RPMI8226 (cell line): ENCODE measurements around the gene ACBD6.
A peak's percentile ranks its signal among the peaks of the same experiment; 100 is the strongest.
"Not testable (repeated sequence)": the region's sequence is repeated elsewhere in the genome, so short reads cannot be mapped to it uniquely, and the experiment has no call there.

Experiments
- DNase-seq: peaks from one replicate; pipeline ENCODE4 v3.0.0-alpha.2; 2015

The ACBD6 gene, protein sequence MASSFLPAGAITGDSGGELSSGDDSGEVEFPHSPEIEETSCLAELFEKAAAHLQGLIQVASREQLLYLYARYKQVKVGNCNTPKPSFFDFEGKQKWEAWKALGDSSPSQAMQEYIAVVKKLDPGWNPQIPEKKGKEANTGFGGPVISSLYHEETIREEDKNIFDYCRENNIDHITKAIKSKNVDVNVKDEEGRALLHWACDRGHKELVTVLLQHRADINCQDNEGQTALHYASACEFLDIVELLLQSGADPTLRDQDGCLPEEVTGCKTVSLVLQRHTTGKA

DNA sequence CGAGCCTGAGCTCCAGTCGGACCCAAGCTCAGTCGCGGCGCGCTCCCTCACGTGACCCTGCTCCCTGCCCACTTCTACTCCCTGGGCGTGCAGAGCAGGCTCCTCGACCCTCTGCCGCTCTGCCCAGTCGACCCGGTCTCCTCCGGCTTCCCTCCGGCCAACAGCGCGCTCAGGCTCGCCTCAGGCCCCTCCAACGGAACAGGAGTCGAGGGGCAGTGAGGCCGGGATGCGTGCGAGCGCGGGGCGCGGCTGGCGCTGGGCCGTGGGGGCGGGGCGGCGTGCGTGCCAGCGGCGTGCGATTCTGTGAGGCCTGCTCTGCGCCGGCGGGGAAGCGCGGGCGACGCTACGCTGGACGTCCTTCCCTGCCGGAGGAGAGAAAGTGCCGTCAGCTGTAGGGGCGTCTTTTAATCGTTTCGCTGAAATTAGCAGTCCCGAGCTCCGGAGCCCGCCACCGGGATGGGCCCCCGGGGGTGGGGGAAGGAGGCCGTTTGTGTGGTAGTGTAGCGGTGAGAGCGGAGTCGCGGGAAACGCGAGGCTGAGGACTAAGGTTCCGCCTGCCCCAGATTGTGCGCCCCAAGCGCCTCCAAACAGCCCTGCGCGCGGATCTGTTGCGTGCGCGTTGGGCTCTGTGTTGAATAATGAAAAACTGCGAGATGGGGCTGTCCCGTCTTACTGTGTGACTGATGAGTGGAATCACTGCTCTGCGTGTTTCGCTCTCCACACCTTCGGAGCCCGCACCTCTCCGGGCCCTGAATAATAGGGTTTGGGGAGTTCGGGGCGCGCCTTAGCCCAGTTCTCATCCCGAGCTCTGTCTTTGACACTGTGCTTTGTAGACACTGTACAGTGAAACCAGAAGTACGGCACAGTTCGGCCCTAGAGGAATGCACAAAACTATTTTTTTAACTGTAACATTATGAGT, at the start of gene ACBD6:
Gene ACBD6, minus strand, starts transcription at position 217 of the 919 bp plus-strand sequence. CDS start 311 bp downstream, outside the sequence.
- DNase-seq = peak; percentile 95

DNA sequence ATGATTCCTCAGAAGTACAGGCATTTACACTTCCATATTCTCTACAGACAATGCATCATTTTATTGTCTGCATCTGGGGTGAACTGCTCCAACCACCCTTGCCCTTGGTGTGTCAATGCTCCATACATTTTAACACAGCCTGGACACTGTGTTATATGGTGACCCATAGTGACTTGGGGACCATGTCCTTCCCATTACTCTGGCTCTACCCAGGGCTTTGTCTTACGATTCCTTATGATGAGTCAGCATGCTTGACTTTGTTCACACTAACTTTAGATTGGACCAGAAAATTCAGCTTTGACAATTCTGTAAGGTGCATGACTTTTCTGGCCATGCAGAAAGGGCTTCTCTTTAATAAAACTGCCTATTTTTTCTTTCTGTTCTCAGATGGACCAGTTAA, 49.6 kb upstream of the ACBD6 start:
- no peak for DNase-seq

DNA sequence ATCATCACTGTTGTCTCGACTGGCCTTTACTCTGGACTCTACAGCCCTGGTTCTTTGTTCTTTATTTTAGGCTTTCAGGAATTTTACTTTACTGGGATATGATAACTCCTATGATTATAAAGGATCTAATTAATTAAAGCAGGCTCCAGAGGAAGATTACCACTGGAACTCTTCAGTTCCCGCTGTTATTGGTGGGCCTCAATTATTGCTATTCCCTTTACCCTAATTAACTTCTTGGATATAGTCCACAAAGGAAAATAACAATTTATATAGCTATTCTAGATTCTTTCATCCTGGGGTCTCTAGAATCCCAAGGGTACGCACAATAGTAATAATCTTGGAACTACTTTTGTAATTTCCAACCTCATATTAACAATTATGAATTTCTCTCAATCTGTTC, 47.9 kb upstream of the ACBD6 start:
- no peak for DNase-seq

DNA sequence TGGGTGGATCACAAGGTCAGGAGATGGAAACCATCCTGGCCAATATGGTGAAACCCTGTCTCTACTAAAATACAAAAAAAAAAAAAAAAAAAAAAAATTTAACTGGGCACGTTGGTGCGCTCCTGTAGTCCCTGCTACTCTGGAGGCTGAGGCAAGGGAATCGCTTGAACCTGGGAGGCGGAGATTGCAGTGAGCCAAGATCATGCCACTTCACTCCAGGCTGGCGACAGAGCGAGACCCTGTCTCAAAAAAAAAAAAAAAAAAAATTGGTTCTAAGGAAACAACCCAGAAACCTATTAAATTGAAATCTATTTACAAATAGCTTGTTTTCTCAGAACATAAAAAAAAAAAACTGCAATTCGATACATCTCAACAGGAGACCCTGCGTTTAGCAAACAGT, 47.4 kb upstream of the ACBD6 start:
- not testable (repeated sequence) for DNase-seq

DNA sequence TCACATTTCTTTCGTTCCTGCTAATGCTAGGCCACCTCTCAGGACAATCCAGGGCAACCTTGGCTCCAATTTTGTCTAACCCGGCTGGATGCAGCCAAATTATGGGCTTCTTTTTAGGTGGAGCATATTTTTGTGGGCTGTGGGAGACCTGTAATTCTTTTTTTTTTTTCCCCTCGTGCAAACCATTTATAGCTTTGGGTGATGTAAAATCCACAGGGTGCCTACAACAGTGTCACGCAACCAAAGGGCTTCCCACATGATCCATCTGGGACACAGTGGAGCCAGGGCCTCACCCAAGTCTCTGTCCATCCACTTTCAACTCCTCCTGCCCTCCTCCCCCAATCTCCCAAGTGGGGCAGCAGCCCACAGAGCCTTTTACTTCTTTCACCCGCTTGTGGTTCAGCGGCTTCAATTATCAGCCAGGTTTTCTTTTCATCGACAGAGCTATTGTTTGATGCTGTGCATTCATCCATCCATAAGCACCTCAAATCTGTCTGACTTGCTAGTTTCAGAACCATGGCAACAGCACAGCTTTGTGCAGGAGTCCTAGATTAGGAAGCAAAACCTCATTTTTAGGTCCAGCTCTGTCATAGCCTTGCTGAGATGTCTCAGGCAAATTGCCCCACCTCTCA, 46.4 kb upstream of the ACBD6 start:
- DNase-seq = no peak

DNA sequence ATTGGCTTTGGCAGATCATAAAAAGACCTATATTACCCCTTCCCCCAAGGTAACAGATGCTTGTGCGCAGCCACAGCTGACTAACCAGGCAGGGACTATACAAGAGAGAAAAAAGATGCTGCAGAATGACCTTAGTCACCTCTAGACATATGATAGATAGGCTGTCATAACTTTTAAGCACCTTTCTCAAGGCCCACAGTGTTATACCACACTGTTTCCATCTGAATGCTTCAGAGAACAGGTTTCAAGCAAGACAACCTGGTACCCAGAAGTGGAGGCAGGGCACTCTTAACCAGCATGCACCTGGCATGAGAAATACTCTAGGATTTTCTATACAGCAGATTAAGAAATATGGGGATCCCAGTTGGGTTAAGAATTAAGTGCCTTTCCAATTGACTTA, 43.6 kb upstream of the ACBD6 start:
- DNase-seq = no peak

DNA sequence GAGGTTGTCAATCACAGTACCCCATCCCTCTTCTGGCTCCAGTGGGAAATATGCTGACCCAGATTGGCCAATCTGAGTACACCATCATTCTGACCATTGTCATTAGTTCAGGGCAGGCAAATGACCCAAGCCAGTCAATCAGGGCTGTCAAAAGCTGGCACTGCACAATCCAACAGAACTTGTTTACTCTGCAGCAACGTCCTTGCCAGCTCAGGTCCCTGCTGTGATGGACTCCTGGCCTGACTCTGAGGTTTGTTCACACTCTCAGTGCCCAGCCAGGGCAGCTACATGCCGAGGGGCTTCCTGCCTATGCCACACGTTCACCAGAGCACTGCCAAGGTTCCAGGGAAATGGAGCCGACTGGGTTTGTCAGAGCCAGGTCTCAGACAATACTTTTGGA, 41.7 kb upstream of the ACBD6 start:
- no peak for DNase-seq

DNA sequence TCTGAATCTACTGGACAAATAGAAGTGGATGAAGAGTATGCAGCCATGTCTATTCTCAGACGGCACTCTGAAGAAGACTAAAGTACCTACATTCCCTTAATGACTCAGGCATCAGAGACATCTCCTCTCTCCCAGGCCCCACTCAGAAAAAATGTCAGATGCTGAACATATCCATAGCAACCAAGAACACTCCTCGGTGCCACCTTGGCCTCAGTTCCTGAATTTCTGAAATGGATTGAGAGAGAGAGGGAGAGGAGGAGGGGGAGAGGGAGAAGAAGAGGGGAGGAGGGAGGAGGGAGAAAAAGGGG, 40.4 kb upstream of the ACBD6 start:
- no peak for DNase-seq

DNA sequence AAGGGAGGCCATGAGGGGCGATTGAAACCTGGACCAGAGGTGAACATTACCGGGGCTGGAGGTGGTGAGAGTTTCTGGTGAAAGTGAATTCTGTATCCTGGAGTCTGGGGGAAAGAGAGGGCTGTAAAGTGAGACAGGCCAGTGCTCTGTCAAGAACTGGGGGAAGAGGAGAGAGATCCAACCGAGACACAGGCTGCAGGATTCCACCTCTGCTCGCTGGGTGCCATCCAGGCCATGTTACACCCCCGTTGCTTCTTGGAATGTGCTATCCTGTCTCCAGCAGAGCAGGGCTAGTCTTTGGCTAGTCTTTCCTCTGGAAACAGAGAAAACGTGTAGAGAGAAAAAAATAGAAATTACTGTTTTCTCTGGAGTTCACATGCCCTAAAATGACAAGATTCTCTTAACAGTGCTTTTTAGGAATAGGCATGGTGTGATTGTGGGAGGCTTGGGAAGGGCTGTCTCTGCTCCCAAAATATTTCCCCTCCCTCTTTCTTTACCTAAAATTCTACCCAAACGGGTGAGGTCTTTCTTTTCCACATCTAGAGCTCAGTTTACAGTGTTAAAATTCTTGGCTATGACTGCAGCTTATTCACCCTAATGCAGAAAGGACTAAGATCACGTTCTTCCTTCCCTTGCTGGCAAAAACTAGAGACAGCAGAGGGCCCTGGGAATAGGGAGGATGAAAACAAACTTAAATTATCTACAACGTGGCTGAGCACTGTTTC, 39.9 kb upstream of the ACBD6 start:
- DNase-seq = no peak

DNA sequence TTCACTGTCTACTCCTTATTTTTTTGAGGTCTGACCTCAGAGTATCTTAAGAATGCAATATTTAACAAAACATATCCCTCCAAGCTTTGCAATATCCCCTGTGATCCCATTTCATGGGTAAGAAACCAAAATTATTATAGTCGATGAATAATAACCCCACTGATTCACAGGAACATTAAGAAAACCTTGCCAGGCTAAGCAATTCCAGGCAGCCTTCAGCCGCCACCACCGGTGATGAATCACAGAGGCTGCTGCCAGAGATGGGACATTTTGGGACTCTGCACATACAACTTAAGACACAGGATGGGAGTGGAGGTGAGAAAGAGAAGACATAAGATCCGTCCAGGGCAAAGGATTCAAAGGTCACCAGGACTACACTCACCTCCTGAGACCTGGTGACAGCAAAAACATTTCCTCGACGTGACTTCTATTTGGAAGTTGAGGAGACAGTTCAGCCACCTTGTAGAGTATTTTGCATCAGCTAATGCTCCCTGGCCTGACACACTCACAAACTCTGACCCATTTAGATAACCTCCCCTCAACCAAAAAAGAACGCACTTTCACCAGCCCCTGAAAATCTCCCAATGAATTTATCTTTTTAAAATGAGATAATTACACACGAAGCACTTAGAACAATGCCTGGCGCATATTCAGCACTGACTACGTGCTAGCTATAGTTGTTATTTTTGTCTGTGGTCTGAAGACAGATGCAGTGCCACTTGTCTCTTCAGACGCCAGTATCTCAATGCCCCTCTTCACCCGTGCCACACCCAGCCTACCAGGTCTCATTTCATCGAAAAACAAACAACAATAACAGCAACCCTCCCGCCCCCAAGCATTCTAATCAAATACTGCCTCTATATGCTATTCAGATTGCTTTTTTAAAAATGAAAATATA, 38.6 kb upstream of the ACBD6 start:
- no peak for DNase-seq

DNA sequence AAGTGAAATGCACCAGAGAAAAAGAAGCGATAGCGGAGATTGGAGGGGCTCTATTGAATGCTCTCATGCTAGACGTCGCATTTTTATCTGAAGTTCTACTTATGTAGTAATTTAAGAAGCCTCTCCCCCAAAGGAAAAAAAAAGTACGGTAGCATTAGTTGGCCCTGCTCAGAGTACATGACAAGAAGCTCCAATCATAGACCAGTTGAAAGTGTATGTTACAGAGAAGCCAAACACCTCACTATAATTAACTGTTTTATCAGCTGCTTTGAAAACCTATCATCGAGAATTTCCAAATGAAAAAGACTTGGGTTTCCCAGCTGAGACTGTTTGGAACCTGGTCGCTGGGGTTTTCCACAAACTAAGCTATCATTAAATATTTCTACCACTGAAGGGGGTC, 36.8 kb upstream of the ACBD6 start:
- DNase-seq = no peak

DNA sequence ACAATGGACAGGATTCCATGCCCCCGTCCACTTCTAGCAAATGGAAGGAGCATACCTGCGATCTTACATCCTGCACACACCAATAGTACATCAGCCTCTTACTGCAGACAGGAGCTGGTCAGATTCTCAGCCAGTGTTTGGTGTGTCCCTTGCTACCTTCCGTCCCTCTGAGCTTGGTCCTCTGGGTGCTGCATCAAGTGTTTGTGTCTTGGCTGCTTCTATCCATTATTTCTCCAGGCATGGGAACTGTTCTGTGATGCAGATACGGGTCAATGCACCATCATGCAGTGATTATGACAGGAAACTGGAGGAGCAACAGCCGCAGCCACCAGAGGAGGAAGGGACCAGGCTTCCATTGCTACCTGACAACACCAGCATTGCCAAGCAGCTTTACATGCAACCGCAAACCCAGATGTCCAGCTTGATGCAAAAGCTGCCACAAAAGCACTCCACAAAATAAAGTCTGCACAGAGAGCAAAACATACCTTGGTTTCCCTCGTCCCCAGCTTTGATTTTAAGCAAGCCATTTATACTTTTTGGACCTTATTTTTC, 34.5 kb upstream of the ACBD6 start:
- DNase-seq = no peak

DNA sequence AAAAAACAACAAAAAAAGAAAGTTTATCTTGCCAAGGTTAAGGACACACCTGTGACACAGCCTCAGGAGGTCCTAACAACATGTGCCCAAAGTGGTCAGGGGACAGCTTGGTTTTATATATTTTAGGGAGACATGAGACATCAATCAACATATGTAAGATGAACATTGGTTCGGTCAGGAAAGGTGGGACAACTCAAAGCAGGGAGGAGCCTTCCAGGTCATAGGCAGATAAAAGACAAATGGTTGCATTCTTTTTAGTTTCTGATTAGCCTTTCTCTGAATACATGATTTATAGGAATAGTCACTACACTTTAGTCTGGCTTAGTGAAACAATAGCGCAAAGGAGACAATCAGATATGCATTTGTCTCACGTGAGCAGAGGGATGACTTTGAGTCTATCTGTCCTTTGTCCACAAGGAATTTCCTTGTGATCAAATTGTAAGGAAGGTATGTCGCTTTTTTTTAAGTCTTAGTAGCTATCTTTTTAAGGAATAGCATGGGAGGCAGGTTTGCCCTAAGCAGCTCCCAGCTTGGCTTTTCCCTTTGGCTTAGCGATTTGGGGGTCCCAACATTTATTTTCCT, 33.1 kb upstream of the ACBD6 start:
- no peak for DNase-seq

DNA sequence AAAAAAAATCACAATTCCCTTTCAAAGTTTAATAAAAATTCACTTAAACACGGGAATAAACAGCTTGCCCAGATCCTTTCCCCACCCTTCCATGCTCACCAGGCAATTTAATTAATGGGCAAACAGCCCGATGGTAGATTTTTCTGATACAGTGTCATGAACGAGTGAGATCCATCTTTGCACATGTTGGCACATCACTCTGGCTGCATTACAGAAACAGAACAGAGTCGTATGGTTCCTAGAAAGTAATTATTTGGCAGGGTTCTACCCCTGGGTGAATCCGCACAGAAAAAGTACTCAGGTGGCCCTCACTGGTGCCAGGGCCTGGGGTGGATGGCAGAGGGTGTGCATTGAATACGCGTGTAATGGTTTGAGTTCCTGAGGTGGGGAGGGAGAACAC, 31.8 kb upstream of the ACBD6 start:
- no peak for DNase-seq

DNA sequence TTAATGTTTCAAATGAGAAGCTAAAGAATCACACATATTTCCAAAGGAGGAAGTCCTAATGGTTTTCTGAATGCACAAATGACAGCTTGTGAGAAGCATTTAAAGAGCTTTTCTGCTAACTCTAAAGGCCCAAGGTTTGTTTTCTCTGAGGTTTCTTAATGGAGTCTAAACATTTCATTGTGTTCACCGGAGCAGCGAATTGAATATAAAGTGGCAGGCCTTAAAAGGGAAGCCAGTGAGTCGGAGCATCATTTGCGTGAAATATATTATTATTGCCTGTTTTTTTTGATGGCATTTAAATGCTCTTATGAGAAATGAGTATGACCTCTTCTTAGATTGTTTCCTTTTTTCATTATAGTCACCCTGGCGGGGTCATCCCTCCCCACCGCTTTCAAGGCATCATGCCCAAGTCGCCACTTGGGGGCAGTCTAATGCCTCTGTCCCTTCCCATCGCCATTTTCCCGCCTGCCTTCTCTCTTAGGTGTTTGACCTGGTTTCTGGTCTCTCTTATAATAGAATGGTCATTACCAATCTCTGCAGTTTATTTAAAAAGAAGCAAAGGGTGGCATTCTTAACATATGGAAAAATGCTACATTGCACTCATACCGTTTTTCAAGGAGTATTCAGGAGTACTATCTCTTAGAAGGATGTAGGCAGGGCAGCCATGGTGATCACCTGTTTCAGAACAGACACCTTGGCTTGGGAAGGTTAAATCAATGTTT, 31.1 kb upstream of the ACBD6 start:
- DNase-seq = peak; percentile 84

DNA sequence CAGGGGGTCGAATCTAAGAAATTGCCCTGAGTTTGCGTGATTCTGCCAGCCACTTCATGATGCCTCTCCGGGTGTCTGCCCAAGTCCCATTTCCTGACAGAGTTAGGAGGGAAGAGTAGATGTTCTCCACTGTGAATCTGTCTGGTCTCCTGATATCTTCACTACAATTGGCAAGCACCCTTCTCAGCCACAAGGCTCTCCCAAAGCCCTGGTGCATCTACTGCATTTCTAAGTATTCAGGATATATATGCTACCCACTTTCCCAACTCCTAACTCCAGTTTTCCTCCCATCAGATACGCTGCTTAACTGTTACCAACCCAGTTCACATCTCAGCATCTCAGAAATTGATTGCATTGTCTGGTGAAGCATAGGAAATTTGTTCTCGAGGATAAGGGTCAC, 30.5 kb upstream of the ACBD6 start:
- no peak for DNase-seq

DNA sequence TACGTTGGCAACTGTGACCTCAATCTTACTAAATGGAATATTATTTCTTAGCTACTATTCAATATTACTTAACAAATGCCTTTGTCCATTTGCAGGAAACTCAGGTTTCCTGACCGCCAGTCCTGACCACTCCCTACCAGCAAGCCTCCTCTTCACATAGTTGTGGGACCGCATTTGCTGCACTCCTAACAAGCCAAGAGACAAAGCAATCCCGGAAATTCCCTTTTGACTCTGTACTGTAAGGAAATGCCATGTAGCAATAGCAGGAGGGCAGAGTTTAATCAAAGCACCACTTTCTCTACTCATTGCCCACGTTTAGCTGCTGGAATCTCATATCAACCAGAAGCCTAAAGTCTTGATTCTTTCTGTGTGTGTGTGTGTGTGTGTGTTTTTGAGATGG, 28.1 kb upstream of the ACBD6 start:
- no peak for DNase-seq

DNA sequence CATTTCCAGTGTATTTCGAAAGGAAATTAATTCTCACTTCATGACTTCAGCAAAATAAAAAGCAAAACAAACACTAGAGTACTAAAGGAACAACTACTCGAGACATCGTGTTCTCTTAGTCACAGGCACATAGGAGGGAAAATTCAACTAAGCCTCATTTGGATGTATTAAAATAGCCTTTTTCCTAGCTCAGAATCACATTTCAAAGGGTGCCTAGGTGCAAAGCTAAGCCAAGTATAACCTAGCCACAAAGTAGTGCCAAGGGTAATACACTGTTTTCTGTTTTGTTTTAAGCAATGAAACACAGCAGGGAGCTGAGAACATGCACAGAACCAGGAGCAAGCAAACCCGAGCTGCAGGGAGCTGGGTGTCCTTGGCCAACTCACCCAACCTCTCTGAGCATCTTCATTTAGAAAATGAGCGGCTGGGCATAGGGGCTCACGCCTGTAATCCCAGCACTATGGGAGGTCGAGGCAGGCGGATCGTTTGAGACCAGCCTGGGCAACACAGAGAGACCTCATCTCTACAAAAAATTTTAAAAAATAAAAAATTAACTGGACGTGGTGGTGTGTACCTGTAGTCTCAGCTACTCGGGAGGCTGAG, 26.6 kb upstream of the ACBD6 start:
- no peak for DNase-seq

DNA sequence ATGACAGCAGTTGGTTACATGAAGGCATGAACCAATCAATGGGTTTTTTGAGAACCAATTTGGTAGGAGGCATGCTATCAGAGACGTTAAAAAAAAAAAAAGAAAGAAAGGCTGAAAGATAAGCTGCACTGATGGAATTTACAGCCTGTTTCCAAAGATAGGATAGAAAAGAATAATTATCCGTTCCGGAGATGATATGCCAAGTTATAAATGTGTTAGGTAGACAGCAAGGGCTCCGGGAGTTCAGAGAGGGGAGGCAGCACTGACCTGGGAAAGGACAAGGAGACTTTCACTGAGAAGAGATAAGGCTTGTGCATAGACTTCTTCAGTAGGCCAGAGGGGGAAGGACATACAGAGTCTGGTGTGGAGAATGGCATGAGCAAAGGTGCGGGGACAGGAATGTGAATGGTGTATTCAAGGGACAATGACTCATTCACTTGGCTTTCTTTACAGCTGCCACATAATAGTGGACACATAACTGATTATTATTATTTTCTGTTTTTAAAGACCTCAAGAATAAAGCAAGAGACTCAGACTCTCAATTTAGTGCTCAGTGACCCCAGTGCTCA, 24.8 kb upstream of the ACBD6 start:
- no peak for DNase-seq

DNA sequence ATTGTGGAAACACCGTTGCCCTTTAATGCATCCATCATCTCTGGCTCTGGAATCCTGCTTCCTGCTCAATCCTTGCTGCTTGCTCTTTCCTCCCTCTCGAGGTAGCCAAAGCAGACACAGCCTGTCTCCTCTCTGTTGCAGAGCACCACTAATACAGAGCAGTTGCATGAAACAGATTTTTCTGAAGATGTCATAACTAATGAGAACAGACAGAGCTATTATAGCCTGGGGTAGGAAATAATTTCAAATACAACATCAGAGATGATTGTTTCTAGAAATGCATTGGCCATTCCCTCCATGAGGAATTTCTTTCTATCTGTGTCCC, 23.3 kb upstream of the ACBD6 start:
- no peak for DNase-seq
